HFF-Myc (cell line): Measurements from ENCODE around the gene CDKN1A.

Experiments used
- DNase-seq: peaks from one replicate; pipeline ENCODE4 v3.0.0-alpha.2; 2011; ENCODE audit warnings: low read depth; ENCODE audit errors: extremely low read depth
- H3K4me3 ChIP-seq: replicated peaks from 2 replicates; pipeline ENCODE4 v1.5.1; 2011; ENCODE audit warnings: low read depth, mild to moderate bottlenecking, control low read depth, low read length
- CTCF ChIP-seq: IDR thresholded peaks from 2 replicates; pipeline ENCODE4 v1.5.1; 2012; ENCODE audit warnings: mild to moderate bottlenecking, low read depth, low read length, control low read depth; ENCODE audit errors: missing control alignments

CDKN1A gene

GRCh38 chr6:36677059-36677749 lies 1.3 kb upstream of the CDKN1A start:
- no peak for TF ChIP-seq CTCF
- peak overlapping the region; percentile 61 for H3K4me3 ChIP-seq
- DNase-seq = no peak

- peak overlapping the region; percentile 61 for H3K4me3 ChIP-seq
- TF ChIP-seq CTCF = no peak
- no peak for DNase-seq
Measured at GRCh38 chr6:36677753-36678487, 594 bp upstream of the CDKN1A start.

GRCh38 chr6:36679043-36679833 lies 724 bp downstream of the CDKN1A start:
- TF ChIP-seq CTCF = no peak
- H3K4me3 ChIP-seq = peak overlapping the region; percentile 61
- DNase-seq = no peak

GRCh38 chr6:36682328-36683144 lies 4.0 kb downstream of the CDKN1A start:
- DNase-seq = no peak
- H3K4me3 ChIP-seq = peak overlapping the region; percentile 61
- no peak for TF ChIP-seq CTCF

GRCh38 chr6:36683145-36683655 lies 4.7 kb downstream of the CDKN1A start:
- H3K4me3 ChIP-seq = peak overlapping the region; percentile 61; the same call in 1 of the 2 replicates
- no peak for TF ChIP-seq CTCF
- no peak for DNase-seq
